Stimulated activated CD4-positive, alpha-beta T cell treated with anti-CD3 and anti-CD28 coated beads, Interleukin-15, amount 100 ng/mL, for 1 hour (primary cell): ENCODE data around the gene CSH2.
"Not testable (repeated sequence)": the region's sequence is repeated elsewhere in the genome, so short reads cannot be mapped to it uniquely, and the experiment has no call there.

Experiments
- DNase-seq, 2 donors: peaks; one replicate each; pipeline ENCODE4 v3.0.0-alpha.2; 2020; ENCODE audit warnings: low read depth in 1 of 2, low spot score in 1 of 2

The CSH2 gene

DNA sequence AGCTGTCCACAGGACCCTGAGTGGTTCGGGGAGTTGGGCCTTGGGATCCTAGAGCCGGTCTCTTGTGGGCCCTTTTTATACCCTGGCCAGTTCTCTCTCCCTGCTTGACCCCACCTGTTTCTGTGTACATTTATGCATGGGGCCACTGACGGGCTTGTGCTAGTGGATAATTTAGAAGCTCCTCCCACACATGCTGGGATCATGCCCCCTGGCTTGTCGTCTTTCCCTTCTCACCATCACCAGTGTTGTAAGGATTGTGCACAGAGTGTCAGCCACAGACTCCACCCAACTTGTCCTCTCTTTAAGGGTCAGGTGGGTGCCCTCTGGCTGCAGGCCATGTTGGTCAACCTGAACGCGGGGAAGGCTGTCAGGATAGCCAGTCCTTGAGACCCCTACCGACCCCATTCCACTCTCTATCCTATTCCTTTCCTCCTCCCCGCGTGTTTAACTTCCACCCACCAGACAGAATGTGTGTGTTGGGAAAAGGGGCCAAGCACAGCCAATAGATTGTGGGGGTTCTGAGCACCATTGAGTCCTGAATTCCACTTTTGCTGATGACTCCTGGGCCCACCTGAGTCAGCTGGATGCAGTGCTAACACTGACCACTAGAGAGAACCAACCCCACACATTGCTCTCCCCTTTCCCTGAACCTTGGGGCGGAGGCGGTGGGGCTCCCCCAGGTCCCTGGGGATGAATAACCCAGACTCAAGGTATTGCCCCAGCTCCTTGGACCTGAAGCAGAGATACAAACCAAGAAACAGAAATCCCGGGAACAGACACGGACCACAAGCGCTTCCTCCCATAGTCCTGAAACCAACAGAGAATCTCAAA lies 23.3 kb upstream of the CSH2 start, which contains the start of gene CSH1:
CSH1 (minus strand) TSS at position 51 of the 831 bp plus-strand sequence. CDS start 63 bp downstream, outside the sequence.
- DNase-seq: not testable (repeated sequence)

DNA sequence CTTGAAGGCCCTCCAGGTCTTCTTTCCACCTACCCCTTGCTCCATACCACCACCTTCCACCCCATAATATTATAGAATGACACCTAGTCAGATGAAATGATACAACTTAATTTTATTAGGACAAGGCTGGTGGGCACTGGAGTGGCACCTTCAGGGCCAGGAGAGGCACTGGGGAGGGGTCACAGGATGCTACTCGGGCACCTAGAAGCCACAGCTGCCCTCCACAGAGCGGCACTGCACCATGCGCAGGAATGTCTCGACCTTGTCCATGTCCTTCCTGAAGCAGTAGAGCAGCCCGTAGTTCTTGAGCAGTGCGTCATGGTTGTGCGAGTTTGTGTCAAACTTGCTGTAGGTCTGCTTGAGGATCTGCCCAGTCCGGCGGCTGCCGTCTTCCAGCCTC lies 21.3 kb upstream of the CSH2 start:
- not testable (repeated sequence) for DNase-seq

DNA sequence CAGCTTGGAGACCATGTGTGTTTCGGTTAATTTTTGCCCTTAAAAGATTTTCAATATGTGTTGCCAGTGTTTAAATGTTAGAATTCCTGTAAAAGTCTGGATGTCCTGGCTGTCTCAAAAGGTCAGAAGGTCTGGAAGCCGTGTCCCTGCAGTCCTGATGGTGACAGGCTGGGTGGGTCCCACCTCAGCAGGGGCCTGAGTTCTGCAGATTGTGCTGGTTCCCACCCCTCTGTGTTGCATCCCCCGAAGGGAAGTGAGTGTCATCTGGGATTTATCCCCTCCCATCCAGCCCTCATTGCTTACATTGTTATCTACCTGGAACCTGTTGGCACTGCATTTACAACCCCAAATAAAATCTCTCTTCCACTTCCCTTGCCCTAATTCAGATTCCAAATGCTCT lies 20.5 kb upstream of the CSH2 start:
- DNase-seq: not testable (repeated sequence)

DNA sequence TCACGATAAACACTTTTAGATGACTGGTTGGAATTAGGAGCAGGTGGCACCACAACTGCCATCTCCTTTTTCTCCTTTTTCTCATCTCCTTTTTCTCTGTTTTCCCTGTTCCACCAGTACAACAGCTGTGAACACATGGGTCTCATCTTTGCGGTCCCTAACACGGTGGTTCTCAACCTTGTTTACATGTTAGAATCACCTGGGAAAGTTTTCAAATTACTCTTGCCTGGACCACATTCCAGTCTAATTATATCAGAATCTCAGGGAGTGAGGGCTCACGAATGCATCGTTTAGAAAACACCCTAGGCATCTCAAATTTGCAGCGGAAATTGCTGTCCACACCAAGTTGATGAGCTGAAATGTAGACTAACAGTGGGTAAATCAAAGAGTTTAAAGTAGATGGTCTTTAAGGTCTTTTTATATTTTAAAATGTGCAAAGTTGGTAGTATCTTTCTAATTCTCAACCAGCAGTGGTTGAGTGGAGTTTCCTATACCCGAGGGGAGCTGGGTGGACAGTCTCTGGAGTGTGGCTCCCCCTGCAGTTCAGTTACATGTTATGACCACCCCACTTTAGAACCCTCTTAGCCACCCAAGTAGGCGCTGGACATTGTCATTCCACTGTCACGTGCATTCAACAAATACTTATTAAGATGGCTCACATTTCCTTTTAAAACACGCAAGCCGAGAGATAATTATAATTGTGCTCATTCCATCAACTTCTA lies 19.0 kb upstream of the CSH2 start:
- DNase-seq: not testable (repeated sequence)

DNA sequence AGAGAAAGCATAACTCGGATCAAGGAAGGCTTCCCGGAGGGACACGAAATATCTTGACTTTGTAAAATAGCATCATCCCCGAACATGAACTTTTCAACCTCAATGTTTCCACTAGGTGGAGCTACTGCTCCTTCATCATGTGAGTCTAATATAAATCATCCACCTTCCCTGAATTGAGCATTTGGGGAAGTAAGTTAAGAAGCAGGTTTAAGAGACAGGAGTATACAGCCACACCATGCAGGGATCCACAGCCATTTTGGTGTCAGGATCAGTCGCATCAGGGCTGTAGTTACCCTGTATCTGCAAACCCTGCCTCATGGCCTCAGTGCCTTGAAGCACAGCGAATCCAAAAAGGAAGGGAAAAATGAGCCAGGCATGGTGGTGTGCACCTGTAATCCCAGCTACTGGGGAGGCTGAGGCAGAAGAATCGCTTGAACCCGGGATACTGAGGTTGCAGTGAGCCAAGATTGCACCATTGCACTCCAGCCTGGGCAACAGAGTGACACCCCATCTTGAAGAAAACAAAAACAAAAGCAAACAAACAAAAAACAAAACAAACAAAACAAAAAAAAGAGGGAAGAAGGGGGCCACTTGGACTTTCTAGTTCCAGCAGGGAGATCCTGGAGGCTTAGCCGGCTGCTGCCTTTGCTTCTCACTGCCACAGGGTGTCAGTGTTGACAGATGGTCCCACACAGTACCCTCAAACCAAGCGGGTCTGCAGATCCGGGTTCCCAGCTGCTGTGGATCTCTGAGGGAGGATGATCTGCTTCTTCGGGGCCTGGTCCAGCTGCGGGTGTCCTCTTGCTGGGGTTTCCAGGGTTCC lies 15.8 kb upstream of the CSH2 start:
- not testable (repeated sequence) for DNase-seq

DNA sequence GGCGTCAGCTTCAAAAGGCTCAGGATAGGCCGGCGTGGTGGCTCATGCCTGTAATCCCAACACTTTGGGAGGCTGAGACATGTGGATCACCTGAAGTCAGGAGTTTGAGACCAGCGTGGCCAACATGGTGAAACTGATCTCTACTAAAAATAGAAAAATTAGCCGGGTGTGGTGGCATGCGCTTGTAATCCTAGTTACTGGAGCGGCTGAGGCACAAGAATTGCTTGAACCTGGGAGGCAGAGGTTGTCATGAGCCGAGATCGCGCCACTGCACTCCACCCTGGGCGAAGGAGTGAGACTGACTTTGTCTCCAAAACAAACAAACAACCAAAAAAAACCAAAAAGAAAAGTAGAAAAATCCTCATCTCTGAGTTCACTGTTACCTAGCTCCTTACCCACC lies 11.6 kb upstream of the CSH2 start:
- DNase-seq: not testable (repeated sequence)

DNA sequence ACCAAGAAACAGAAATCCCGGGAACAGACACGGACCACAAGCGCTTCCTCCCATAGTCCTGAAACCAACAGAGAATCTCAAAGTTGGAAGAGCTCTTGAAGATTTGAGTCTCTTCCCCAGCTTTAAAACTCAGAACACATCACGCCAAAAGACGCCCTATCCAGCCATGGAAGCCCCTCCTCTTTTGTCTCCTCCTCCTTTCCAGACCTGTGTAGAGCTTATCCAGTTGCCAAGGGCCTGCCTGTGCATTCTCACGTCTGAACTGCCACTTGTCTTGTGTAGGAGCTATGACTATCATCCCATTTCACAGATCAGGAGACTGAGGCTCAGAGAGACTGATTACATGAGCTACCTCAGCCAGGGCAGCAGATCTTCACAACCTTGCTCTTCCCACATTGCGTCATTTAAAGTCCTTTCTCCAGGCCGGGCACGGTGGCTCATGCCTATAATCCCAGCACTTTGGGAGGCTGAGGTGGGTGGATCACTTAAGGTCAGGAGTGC lies 9.2 kb upstream of the CSH2 start:
- DNase-seq: not testable (repeated sequence)

DNA sequence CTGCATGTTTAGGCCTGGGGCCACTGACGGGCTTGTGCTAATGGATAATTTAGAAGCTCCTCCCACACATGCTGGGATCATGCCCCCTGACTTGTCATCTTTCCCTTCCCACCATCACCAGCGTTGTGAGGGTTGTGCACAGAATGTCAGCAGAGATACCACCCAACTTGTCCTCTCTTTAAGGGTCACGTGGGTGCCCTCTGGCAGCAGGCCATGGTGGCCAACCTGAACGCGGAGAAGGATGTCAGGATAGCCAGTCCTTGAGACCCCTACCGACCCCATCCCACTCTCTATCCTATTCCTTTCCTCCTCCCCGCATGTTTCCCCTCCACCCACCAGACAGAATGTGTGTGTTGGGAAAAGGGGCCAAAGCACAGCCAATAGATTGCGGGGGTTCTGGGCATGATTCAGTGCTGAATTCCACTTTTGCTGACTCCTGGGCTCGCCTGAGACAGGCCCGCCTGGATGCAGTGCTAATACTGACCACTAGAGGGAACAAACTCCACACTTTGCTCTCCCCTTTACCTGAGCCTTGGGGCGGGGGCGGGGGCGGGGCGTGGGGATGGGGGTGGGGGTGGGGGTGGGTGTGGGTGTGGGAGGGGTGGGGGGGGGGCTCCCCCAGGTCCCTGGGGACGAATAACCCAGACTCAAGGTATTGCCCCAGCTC lies 8.6 kb upstream of the CSH2 start, which contains the start of gene GH2:
GH2 (minus strand) TSS at position 10 of the 667 bp plus-strand sequence. CDS start 143 bp downstream, outside the sequence.
- DNase-seq: peak; percentile 26 to 32

DNA sequence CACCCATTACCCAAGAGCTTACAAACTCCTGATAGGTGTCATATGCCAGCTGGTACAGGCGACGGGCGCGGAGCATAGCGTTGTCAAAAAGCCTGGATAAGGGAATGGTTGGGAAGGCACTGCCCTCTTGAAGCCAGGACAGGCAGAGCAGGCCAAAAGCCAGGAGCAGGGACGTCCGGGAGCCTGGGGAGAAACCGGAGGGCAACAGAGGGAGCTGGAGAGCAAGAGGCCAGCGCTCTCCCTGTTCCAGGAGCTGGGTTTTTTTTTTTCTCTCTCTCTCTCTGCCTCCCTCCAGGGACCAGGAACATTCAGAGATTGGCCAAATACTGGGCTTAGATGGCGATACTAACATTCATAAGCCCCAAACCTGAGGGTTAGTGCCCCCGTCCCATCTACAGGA lies 7.9 kb upstream of the CSH2 start:
- not testable (repeated sequence) for DNase-seq

DNA sequence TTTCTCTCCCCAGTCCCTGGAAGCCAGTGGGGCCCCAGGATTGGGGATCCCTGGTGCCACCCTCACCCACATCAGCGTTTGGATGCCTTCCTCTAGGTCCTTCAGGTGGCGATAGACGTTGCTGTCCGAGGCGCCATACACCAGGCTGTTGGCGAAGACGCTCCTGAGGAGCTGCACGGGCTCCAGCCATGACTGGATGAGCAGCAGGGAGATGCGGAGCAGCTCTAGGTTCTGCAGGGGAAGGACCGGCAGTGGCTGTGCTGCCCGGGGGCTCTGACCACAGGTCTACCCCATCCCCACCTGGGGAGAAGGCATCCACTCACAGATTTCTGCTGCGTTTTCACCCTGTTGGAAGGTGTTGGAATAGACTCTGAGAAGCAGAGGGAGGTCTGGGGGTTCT lies 7.2 kb upstream of the CSH2 start:
- DNase-seq: no peak

DNA sequence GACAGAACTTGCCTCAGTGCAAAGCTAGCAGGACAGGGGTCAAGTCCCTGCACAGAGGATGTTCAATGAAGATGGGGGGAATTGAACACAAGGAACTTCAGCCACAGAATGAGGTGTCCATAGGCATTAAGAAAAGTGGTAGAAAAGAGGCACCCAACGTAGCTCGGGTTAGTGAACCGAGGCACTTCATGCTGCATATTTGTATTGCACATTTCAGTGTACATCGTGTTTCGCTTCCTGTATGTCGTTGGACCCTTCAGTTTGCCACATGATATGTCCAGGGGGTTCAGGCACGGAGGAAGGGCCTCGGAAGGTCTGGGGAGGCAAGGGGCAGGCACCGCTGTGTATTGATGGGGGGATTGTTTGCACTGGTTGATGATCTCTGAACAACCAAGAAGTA lies 4.9 kb upstream of the CSH2 start:
- not testable (repeated sequence) for DNase-seq

DNA sequence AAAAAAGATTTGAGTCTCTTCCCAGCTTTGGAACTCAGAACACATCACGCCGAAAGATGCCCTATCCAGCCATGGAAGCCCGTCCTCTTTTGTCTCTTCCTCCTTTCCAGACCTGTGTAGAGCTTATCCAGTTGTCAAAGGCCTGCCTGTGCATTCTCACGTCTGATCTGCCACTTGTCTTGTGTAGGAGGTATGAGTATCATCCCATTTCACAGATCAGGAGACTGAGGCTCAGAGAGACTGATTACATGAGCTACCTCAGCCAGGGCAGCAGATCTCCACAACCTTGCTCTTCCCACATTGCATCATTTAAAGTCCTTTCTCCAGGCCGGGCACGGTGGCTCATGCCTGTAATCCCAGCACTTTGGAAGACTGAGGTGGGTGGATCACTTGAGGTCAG lies 1.2 kb upstream of the CSH2 start:
- not testable (repeated sequence) for DNase-seq

DNA sequence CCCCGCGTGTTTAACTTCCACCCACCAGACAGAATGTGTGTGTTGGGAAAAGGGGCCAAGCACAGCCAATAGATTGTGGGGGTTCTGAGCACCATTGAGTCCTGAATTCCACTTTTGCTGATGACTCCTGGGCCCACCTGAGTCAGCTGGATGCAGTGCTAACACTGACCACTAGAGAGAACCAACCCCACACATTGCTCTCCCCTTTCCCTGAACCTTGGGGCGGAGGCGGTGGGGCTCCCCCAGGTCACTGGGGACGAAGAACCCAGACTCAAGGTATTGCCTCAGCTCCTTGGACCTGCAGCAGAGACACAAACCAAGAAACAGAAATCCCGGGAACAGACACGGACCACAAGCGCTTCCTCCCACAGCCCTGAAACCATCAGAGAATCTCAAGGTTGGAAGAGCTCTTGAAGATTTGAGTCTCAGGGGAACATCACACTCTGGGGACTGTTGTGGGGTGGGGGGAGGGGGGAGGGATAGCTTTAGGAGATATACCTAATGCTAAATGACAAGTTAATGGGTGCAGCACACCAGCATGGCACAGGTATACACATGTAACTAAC lies 667 bp upstream of the CSH2 start:
- not testable (repeated sequence) for DNase-seq

DNA sequence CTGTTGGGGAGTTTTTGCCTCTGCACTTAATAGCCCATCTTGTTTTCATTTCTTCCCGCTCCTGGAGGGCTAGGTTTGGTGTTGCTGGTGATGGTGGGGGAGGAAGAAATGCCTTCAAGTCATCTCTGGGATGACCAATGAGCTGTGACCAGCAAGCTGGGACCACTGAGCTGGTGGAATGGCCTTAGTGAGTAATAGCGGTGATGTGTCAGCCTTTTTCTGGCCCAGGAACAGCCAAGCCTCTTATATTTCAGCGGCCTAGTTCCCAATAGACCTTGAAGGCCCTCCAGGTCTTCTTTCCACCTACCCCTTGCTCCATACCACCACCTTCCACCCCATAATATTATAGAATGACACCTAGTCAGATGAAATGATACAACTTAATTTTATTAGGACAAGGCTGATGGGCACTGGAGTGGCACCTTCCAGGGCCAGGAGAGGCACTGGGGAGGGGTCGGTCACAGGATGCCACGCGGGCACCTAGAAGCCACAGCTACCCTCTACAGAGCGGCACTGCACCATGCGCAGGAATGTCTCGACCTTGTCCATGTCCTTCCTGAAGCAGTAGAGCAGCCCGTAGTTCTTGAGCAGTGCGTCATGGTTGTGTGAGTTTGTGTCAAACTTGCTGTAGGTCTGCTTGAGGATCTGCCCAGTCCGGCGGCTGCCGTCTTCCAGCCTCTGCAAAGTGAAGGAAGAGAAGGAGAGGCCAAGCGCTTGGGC lies 1.7 kb downstream of the CSH2 start:
- not testable (repeated sequence) for DNase-seq

DNA sequence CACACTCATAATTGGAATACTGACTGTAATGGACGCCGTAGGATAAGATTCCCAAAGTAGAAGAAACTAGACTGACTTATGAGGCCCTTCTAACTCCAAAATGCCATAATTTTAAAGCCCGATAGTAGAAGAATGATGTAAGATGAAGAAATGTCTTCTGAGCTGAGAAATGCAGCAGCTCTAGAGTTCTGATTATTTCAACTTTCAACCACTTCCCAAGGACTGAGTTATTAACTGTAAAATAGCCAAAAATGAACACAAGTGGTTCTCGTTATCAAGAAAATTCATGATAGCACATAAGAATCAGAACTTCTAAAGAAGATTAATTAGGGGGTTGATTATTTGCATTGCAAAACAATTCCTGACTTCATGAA lies 3.2 kb downstream of the CSH2 start:
- not testable (repeated sequence) for DNase-seq

DNA sequence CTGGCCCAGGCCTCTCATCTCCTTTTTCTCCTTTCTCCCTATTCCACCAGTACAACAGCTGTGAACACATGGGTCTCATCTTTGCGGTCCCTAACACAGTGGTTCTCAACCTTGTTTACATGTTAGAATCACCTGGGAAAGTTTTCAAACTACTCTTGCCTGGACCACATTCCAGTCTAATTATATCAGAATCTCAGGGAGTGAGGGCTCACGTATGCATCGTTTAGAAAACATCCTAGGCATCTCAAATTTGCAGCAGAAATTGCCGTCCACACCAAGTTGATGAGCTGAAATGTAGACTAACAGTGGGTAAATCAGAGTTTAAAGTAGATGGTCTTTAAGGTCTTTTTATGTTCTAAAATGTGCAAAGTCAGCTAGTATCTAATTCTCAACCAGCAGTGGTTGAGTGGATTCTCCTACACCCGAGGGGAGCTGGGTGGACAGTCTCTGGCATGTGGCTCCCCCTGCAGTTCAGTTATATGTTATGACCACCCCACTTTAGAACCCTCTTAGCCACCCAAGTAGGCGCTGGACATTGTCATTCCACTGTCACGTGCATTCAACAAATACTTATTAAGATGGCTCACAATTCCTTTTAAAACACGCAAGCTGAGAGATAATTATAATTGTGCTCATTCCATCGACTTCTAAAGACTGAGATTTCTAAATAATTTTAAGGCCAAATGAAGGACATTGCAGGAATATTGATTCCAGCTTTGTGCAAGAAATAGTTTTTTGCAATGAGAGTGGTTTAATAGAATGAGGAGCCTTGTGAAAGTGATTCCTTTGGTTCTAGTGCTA lies 3.8 kb downstream of the CSH2 start:
- not testable (repeated sequence) for DNase-seq

DNA sequence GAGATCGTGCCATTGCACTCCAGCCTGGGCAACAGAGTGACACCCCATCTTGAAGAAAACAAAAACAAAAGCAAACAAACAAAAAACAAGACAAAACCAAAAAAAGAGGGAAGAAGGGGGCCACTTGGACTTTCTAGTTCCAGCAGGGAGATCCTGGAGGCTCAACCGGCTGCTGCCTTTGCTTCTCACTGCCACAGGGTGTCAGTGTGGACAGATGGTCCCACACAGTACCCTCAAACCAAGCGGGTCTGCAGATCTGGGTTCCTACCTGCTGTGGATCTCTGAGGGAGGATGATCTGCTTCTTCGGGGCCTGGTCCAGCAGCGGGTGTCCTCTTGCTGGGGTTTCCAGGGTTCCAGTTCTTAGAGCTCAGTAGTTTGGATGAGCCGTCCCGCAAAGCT lies 6.9 kb downstream of the CSH2 start:
- DNase-seq: not testable (repeated sequence)

DNA sequence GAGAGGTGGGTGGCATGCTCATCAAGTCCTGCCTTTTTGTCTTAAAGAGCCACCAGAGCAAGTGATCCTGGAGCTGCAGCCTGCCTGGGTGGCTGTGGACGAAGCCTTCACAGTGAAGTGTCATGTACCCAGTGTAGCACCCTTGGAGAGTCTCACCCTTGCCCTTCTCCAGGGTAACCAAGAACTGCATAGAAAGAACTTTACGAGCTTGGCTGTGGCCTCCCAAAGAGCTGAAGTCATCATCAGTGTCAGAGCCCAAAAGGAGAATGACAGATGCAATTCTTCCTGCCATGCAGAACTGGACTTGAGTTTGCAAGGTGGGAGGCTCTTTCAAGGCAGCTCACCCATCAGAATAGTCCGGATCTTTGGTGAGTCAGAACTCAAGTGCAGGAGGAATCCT lies 14.2 kb downstream of the CSH2 start:
- no peak for DNase-seq

DNA sequence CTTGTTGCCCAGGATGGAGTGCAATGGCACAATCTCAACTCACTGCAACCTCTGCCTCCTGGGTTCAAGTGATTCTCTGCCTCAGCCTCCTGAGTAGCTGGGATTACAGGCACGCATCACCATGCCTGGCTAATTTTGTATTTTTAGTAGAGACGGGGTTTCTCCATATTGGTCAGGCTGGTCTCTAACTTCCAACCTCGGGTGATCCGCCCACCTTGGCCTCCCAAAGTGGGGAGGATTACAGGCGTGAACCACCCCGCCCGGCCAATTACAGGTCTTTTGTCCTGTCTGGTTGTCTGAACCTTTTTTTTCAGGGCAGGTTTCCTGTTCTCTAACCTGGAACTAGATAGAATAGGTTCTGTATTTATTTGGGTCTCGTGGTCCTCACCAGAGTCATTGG lies 17.1 kb downstream of the CSH2 start:
- not testable (repeated sequence) for DNase-seq
